GM11168 (cell line): ENCODE data around the gene MAPK6.
"Not testable (repeated sequence)": the region's sequence is repeated elsewhere in the genome, so short reads cannot be mapped to it uniquely, and the experiment has no call there.

Source experiments
- in situ Hi-C: fragments of 300-500 bp; cut with MboI; formaldehyde crosslinking; loops from one replicate; pipeline ENCODE4 v1.12.0; 2022; ENCODE audit warnings: low sequenced_read_pairs; ENCODE audit not compliant: unreplicated experiment

The MAPK6 gene

DNA sequence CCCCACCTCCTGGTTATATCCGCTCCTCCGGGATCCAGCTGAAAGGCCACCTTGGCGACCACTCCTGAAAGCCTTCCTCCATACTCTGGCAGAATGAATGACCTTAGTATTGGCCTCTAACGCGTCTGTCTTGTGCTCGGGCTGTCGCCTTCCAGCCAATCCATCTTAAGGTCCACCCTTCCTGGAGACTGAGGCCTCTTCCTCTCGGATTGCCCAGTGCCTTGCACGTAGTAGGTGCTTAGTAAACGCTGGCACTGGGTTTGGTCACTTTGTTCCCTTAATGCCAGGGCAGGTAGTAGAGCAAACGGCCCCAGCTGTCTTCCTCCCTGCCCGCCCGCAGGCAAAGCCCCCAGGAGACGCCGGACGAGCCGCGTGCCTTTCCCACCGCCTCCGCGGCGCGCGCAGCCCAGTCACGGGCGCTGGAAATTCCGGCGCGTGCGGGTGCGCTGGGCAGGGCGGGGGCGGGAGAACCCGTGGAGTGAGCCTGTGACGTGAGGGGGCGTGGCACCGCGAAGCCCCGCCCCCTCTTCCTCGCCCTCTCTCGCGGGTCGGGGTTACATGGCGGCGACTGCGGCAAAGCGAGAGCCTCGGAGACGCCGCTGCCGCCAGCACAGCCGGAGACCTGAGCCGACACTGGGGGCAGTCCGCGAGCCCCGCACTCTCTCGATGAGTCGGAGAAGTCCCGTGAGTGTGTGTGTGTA lies at the start of gene MAPK6:
MAPK6 (plus strand) TSS at position 527 of the 701 bp plus-strand sequence. CDS start 27,242 bp downstream, outside the sequence.
- in situ Hi-C loops, result no loop called here

DNA sequence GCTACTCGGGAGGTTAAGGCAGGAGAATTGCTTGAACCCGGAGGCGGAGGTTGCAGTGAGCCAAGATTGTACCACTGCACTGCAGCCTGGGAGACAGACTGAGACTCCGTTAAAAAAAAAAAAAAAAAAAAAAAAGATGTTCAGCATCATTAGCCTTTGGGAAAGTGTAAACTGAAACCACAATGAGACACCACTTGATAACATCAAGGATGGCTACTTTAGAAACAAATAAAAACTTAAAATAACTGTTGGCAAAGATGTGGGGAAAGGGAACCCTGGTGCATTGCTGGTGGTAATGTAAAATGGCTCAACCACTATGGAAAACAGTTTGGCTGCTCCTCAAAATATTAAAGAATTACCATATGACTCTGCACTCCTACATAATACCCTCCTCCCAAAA lies 49.3 kb upstream of the MAPK6 start:
- in situ Hi-C loops, result no loop called here

DNA sequence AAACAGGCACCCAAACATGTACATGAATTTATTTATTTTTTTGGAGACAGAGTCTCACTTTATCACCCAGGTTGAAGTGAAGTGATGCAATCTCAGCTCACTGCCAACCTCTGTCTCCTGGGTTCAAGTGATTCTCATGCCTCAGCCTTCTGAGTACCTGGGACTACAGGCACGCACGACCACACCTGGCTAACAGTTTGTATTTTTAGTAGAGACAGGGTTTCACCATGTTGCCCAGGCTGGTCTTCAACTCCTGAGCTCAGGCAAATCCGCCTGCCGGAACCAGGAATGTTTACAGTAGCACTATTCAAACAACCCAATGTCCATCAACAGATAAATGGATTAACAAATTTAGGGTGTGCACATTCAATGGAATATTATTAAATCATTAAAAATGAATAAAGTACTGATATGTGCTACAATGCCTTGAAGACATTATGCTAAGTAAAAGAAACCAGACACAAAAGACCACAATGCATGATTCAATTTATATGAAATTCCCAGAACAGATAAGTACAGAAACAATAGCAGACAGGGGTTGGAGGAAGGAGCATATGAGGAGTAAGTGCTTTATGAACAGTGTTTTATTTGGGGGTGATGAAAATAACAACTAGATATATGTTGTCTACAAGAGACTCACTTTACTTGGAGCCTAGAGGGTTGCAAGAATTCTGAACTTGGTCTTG lies 48.7 kb upstream of the MAPK6 start:
- in situ Hi-C loops, result no loop called here

DNA sequence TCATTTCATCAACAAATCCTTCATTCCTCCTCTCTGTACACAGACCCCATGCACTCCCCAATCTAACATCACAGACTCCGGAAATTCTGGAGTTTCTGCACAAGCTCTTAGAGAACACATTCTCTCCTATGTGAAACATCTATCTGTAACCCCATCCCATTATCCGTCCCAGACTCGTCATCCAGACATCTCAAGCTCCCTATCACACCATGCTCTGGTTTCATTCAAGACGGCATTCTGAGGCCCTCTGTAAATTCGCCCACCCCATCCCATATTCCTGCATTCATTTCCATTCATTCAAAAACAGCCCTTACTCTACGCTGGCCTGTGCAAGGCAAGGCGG lies 48.0 kb upstream of the MAPK6 start:
- in situ Hi-C loops, result no loop called here

DNA sequence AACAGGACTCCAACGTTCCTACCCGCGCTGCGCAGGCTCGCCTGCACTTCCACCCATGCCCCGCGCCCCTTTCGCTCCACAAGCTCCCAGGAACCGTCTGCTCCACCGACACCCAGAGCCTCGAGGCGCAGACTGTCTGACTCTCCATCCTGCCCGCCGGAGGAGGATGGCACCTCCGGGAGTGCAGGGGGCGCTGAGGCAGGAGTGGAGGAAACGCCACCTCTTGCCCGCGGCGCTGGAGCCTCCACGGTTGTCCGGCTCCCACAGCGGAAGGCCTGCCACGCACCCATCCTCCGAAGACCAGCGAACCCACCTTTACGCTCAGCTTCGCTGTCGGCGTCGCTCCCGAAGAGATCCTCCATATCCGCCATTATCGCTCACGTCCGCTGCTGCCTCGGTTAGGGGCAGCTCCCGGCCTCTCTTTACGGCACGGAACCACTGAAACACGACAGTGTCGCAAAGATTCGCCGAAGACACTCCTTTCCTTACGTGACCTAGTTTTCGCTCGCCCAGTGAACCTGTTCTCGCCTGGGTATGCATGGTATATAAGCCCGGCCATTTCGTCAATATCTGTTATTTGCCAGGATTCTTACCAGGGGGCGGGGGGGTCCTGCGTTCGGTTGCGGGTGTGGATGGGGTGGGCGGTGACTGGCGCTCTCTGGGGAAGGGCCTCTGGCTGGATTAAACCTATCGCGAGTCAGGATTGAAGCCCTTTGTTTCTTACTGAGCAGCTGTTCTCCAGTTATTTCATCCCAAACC lies 47.5 kb upstream of the MAPK6 start, which contains the start of gene LEO1:
LEO1 (minus strand) TSS at position 404 of the 759 bp plus-strand sequence; CDS start at position 371, 33 bp downstream.
- in situ Hi-C loops, result no loop called here

DNA sequence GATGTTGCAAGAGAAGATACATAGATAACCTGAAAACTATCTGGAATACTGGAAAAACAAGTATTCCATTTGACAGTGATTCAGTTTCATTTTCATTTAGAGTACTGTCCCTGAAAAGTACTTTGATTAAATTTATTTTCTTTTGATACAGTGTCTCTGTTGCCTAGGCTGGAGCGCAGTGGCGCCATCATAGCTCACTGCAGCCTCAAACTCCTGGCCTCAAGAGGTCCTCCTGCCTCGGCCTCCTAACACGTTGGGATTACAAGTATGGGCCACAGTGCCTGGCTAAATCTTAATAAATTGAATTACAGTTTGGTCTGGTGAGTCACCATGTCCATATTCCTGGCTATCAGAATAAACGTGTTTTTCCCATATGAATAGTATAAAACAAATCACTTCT lies 45.8 kb upstream of the MAPK6 start:
- in situ Hi-C loops, result no loop called here

DNA sequence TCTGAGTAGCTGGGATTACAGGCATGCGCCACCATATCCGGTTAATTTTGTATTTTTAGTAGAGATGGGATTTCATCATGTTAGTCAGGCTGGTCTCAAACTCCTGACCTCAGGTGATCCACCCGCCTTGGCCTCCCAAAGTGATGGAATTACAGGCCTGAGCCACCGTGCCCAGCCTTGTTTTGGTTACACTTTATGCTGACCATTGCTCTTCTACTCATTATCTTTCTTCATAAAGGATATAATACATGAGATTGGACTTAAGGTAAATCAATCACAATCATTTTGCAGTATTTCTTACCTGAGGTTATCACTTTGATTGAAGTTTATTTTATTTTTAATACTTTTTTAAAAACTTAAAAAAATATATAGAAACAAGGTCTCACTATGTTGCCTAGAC lies 45.2 kb upstream of the MAPK6 start:
- in situ Hi-C loops, result no loop called here

DNA sequence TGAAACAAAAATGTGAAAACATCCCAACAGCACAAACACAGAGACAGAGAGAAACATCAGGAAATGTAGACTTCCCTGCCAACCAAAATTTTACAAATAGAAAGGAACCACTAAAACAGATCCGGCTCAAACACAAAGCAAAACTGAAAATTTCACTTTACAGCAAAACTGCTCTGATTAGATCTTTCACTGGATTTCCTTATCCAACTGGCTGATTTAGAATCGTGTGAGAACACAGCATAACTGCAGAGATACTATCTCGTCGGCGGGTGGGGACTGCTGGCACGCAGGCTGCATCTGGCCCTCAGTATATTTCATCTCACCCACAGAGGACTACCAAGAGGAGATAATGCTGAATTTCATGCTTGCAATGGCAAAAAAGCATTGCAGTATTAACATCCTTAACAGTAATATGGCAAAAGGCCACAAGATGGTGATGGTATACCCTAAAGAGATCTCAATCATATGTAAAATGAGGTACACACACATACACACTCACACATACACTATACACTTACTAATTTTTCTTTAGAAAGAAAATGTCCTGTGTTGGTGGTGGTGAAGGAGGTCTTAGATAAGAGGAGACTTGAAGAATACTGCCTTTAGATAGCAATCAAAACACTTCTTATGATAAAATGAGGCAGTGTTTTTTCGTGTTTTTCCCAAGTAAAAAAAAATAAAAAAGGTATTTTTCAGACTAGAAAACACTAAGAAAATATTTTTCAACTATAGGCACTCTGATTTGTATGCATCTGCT lies 36.8 kb upstream of the MAPK6 start:
- in situ Hi-C loops, result loop anchor here (10.0 kb wide), 2 partner anchors 93 to 163 kb away; no protein-coding TSS in a partner anchor

DNA sequence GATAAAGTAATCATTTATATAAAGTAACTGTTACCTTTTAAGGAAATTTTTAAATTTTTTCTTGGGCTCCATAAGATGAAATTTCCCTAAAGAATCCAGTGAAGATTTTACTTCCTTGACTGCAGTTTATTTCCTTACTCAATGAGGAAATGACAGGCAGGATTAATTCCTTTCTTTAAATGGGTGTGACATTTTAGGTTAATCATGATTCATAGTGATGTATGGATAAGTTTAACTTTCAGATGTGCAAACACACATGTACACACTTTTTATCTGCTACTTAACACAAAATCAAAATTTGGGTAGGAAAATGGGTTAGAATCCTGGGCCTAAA lies 36.3 kb upstream of the MAPK6 start:
- in situ Hi-C loops, result loop anchor here (10.0 kb wide), 2 partner anchors 92 to 162 kb away; no protein-coding TSS in a partner anchor

DNA sequence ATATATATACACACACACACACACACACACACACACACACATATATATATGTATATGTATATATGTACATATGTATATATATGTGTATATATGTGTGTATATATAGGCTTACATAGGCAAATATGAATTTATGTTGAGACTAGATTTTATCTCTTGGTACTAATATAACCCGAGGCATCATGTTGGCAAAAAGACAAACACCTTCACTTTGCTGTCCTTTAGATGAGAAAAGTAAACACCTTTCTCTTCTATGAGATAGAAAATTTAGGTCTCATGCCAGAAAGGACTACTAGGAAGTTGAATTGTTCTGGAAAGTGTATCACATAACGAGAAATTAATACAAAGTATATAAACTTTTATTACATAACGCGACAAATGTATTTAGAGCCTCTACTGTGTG lies 27.9 kb upstream of the MAPK6 start:
- in situ Hi-C loops, result no loop called here

DNA sequence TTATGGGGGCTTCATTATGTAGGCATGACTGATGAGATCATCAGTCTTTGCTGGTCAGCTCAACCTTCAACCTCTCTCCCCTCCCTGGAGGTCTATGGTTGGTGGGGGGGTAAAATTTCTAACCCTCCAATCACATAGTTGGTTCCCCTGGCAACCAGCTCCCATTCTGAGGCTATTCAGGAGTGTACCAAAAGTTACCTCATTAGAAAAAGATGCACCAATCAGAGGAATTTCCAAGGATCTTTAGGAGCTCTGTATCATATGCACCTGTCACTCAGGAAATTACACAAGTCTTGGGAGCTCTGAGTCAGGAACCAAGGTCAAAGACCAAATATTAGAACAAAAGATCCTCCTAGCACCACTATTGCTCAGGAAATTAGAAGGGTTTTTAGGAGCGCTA lies 26.1 kb upstream of the MAPK6 start:
- in situ Hi-C loops, result no loop called here

DNA sequence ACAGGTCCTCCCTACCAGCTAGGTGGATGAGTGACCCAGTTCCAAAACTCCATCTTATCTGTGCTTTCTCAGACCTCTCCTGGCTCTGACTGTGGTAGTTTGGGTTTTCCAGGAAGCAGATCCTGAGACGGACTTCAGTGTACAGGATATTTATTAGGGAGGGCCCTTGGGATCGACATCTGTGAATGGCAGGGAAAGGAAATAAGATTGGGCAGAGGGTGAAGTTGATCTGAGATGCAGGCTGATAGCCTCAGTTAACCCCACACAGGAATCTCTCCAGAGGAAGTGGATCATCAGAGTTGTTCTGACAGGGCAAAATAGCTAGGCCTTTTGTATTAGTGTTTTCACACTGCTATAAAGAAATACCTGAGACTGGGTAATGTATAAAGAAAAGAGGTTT lies 16.7 kb upstream of the MAPK6 start:
- in situ Hi-C loops, result no loop called here

DNA sequence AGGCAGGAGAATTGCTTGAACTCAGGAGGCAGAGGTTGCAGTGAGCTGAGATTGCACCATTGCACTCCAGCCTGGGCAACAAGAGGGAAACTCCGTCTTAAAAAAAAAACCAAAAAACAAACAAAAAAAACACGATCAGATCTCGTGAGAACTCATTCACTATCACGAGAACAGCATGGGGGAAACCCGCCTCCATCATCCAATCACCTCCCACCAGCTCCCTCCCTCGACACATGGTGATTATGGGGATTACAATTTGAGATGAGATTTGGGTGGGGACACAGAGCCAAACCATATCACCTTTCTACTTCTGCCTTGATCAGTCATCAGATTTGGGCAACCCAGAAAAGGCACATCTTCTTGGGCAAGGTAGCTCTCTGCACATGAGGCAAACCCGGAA lies 15.9 kb upstream of the MAPK6 start:
- in situ Hi-C loops, result not testable (repeated sequence)

DNA sequence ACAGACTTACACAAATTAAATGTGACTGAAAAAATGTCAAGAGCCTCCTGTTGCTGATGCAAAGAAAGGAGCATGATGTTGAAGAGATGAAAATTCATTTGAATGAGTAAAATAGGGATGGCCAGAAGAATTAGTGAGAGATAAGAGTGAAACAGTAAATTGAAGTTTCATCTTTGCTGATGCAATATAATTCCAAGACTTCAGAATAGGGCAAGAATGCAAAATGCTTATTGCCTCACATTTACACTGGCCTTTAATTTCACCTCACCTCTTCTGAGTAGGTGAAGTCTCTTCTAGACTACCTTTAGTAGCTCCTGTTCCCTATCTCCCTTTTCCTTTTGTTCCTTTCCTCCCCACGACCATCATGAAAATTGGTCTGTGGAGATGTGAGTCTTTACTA lies 15.3 kb upstream of the MAPK6 start:
- in situ Hi-C loops, result no loop called here

DNA sequence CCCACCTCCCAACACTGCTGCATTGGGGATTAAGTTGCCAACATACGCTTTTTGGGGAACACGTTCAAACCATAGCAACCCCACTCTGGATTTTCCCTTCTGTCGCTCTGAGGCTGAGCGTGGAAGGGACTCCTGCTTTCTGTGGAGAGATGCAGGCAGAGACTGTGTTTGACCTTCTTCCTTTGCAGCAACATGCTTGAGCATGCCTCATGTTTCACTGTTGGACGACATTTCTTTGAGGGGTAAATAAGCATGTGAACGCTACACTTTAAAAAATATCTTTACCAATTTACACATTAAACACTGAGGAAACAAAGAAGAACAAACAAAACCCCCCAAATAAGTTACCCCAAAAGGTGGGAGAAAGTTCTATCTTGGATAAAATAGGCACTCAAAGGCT lies 14.2 kb upstream of the MAPK6 start:
- in situ Hi-C loops, result no loop called here

DNA sequence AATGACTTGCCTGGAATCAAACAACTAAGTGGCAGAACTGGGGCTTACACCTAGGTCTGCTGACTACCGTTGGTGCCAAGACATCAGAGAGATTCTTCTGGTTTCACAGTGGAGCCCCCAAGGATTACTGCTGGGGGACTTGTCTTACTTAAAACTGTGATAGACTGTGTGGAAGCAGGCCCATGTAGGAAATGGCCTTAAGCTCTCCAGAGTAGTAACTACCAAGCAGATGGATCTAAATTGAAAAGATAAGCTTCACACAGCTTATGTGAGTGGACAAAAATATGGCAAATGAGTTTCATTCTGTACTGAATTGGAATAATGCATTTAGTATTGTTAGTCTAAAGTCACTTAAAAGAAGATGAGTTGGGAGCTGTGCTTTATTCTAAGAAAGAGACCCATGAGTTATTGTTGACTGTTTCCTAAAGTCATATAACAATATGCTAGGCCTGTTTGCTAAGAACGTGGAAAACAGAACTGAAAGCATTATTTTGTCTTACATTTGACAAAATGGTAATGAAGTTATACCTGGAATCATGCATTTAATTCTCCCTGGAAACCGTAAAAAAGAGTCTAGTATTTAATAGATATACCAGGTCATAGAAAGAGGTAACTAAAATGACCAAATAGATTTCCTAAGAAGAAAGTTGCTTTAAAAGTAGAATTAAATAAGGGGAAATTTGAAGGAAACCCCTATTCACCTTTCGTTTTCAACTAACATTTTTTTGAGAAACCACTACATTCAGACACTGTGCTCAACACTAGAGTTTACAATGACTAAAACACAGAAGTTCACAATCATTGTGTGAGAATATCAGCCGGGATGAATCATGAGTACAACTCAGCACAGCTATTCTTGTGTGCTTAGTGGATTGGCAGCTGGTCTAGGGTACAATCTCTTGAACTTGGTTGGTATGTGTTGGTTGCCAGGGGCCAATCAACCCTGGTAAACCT lies 13.0 kb upstream of the MAPK6 start:
- in situ Hi-C loops, result no loop called here

DNA sequence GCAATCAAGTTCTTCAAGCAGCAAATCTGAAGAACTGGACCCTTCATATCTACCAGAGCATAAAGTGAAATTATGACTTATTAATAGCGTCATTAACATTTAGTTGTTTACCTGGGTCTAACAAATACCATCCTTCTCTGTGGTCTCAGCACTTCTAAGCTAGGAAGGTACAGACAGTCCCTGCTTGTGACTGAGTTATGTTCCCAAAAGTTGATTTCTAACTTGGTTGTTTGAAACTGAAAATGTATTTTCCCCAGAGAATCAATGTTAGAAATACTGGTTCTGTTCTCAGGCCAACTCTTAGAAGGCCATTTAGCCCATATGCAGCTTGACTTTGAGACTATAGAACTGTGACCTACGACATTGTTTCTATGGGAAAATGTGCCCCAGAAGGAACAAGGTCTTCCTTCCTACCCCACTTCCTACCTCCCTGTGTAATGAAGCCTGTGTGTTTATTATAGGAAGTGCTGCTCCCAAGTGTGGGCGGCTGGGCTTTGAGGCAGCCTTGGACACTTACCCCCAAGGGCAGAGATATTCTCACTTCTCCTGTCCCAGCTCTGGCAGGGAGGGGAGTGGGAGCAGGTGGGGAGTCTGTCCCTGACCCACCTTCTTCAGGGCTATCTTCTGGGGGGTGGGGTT lies 12.2 kb upstream of the MAPK6 start:
- in situ Hi-C loops, result no loop called here

DNA sequence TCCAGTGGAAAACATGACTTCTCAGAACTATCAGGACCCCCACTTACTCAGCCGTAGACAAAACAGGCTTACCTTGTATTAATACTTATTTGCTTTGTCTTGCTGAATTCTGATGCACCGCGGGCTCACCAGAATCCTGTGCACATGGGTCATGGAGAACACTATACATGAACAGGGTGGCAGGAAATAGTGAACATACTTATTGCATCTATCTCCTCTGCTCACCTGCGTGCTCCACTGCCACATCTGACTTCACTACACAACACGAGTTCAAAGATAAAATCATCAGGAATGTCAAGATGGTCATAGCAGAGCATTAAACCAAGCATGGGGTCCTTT lies 10.7 kb upstream of the MAPK6 start:
- in situ Hi-C loops, result no loop called here
